Mesenteric fat pad (tissue), 1 donor: ENCODE data around the gene TUFT1. TPM values are rescaled to one million over a fixed set of nuclear protein-coding genes. Genes with fewer than 3 reads are reported as not detected.
"Not testable (repeated sequence)": the region's sequence is repeated elsewhere in the genome, so short reads cannot be mapped to it uniquely, and the experiment has no call there.

Experiments
- DNase-seq: peaks from one replicate; pipeline ENCODE4 v3.0.0-alpha.2; 2020; ENCODE audit warnings: low spot score
- total RNA-seq: library from RNA; stranded (reverse); fragmentation: NEBNext Ultra II Directional; extraction: Animal tissue kit (Norgen Biotek cat#: 25700); gene quantifications from one replicate; pipeline ENCODE4 v1.2.1, GENCODE V29; 2021
- donor health status: DM: yes; HTN: yes; CAD: no.

TUFT1 gene
- total RNA-seq, 1 donor from 2014 or later, result 6.6 TPM

- no peak for DNase-seq
These were observed 38.8 kb downstream of the TUFT1 start for GRCh38 chr1:151578941-151579340.

- no peak for DNase-seq
These were observed 39.5 kb downstream of the TUFT1 start for GRCh38 chr1:151579436-151580225.

- DNase-seq, result no peak
These were observed 41.3 kb downstream of the TUFT1 start for GRCh38 chr1:151581451-151581850.

GRCh38 chr1:151581921-151582320 lies 41.8 kb downstream of the TUFT1 start:
- DNase-seq, result no peak

- no peak for DNase-seq
These were observed 43.7 kb downstream of the TUFT1 start for GRCh38 chr1:151583796-151584195.

GRCh38 chr1:151584278-151584677 lies 44.2 kb downstream of the TUFT1 start:
- no peak for DNase-seq

- DNase-seq, result no peak
These were observed 44.7 kb downstream of the TUFT1 start for GRCh38 chr1:151584780-151585179.

- no peak for DNase-seq
These were observed 45.5 kb downstream of the TUFT1 start for GRCh38 chr1:151585622-151586021.

- DNase-seq, result no peak
These were observed 50.9 kb downstream of the TUFT1 start for GRCh38 chr1:151590961-151591360.

GRCh38 chr1:151593730-151594129 lies 53.6 kb downstream of the TUFT1 start:
- DNase-seq, result no peak

GRCh38 chr1:151594143-151594625 lies 54.1 kb downstream of the TUFT1 start:
- DNase-seq, result no peak

GRCh38 chr1:151596166-151596953 lies 56.3 kb downstream of the TUFT1 start:
- no peak for DNase-seq

- DNase-seq, result not testable (repeated sequence)
These were observed 62.4 kb downstream of the TUFT1 start for GRCh38 chr1:151602550-151602949.

- no peak for DNase-seq
These were observed 64.2 kb downstream of the TUFT1 start for GRCh38 chr1:151604291-151604690.

GRCh38 chr1:151606384-151606783 lies 66.3 kb downstream of the TUFT1 start:
- no peak for DNase-seq

- DNase-seq, result no peak
These were observed 66.7 kb downstream of the TUFT1 start for GRCh38 chr1:151606857-151607256.

GRCh38 chr1:151610142-151610541 lies 70.0 kb downstream of the TUFT1 start:
- DNase-seq, result no peak

- no peak for DNase-seq
These were observed 71.2 kb downstream of the TUFT1 start for GRCh38 chr1:151611288-151611790.

GRCh38 chr1:151611832-151612500 lies 71.9 kb downstream of the TUFT1 start, which contains the start of gene SNX27:
SNX27 (plus strand) TSS chr1:151612050; CDS start chr1:151612202, 152 bp downstream.
- peak; percentile 94 for DNase-seq

- DNase-seq, result peak; percentile 90
These were observed 72.6 kb downstream of the TUFT1 start for GRCh38 chr1:151612501-151613281.
